WTC11 (cell line): ENCODE data around the gene ANKRD49.

Experiments used
- CTCF ChIP-seq: fragments of 200-600 bp; IDR thresholded peaks from 2 replicates; pipeline ENCODE4 v1.8.0; 2022; ENCODE audit warnings: antibody characterized with exemption
- NFYB ChIP-seq: sonication (generic); formaldehyde crosslinking; conservative IDR thresholded peaks from 2 replicates; pipeline ENCODE4 v1.8.0; 2022; ENCODE audit warnings: low read depth, missing genetic modification reagents
- PRRX2 ChIP-seq: fragments of 250-450 bp; sonication (Bioruptor Pico); IDR thresholded peaks from 2 replicates; pipeline ENCODE4 v1.8.0; 2021; ENCODE audit warnings: mild to moderate bottlenecking
- ZBTB43 ChIP-seq: sonication (generic); formaldehyde crosslinking; IDR thresholded peaks from 2 replicates; pipeline ENCODE4 v1.8.1; 2023; ENCODE audit warnings: mild to moderate bottlenecking, missing genetic modification reagents
- ZNF512 ChIP-seq: sonication (generic); formaldehyde crosslinking; IDR thresholded peaks from 2 replicates; pipeline ENCODE4 v1.8.1; 2022; ENCODE audit warnings: missing genetic modification reagents, borderline replicate concordance

GRCh38 chr11:94521684-94522083 is 27.9 kb downstream of the ANKRD49 start:
- TF ChIP-seq CTCF (peak; percentile 24; the same call in 1 of the 2 replicates), ZBTB43 (CRISPR knock-in tag) (no peak), PRRX2 (CRISPR knock-in tag) (no peak), ZNF512 (no peak), NFYB (CRISPR knock-in tag) (no peak)
